GM12878 (cell line): ENCODE data around the gene SEMA3A. TPM values are rescaled to one million over a fixed set of nuclear protein-coding genes. Genes with fewer than 3 reads are reported as not detected.

Source experiments
- ATAC-seq: fragments of 200-7000 bp; cut with Tn5 transposase; 3 replicates; pipeline ENCODE4 v1.9.1; 2020; ENCODE audit warnings: mild to moderate bottlenecking, moderate library complexity
- BruUV-seq: library from RNA; stranded (reverse); fragments of 400-500 nt; replicated peaks from 2 replicates; lab custom pipeline; 2021; lab: Mats Ljungman, UMichigan
- CTCF ChIA-PET: fragments of 300-600 bp; sonication (Branson Sonifier 250); formaldehyde crosslinking; extraction: SDS; loops from one replicate; lab custom pipeline; 2021; ENCODE audit warnings: inconsistent platforms; lab: Yijun Ruan, JAX
- POLR2A ChIA-PET: fragments of 350-600 bp; formaldehyde crosslinking; extraction: SDS; loops from one replicate; lab custom pipeline; 2021; ENCODE audit warnings: inconsistent platforms; lab: Charles Lee
- RAD21 ChIA-PET: fragments of 300-600 bp; sonication (Branson Sonifier 250); formaldehyde crosslinking; loops from one replicate; lab custom pipeline; 2023; ENCODE audit warnings: antibody characterized with exemption; ENCODE audit not compliant: unreplicated experiment; lab: Charles Lee
- SMC1A ChIA-PET: fragments of 300-600 bp; sonication (Branson Sonifier 250); formaldehyde crosslinking; loops from one replicate; lab custom pipeline; 2023; ENCODE audit not compliant: unreplicated experiment, uncharacterized antibody; lab: Charles Lee
- DNase-seq: peaks from one replicate; pipeline ENCODE4 v3.0.0-alpha.2; 2011; ENCODE audit warnings: low read depth, low spot score
- FAIRE-seq: peaks from 3 replicates; lab custom pipeline; 2011; peaks lifted over from hg19 to GRCh38; lab: Jason Lieb, UNC
- H2AFZ ChIP-seq: 2 replicates; pipeline ENCODE4 v1.6.0; 2011; ENCODE audit warnings: low read depth, low read length, control low read depth; ENCODE audit not compliant: control insufficient read depth
- H3K27ac ChIP-seq: 2 replicates; pipeline ENCODE4 v1.5.1; 2011; ENCODE audit warnings: control low read depth; ENCODE audit not compliant: control insufficient read depth, insufficient read depth
- H3K27me3 ChIP-seq, 2 experiments: replicated peaks in 1 of 2; 2 replicates each; pipeline versions ENCODE4 v1.6.0 to v1.6.1; 2011; ENCODE audit warnings: low read length in 1 of 2; ENCODE audit not compliant: control insufficient read depth in 2 of 2, insufficient read depth in 2 of 2
- H3K36me3 ChIP-seq, 2 experiments: 2 replicates each; pipeline ENCODE4 v1.5.1; 2011; ENCODE audit warnings: low read length in 1 of 2; ENCODE audit not compliant: control insufficient read depth in 2 of 2, insufficient read depth in 2 of 2
- H3K4me1 ChIP-seq: 2 replicates; pipeline ENCODE4 v1.6.1; 2011; ENCODE audit warnings: mild to moderate bottlenecking, low read length, moderate library complexity, mixed read lengths; ENCODE audit not compliant: control insufficient read depth, insufficient read depth
- H3K4me2 ChIP-seq: 2 replicates; pipeline ENCODE4 v1.6.0; 2011; ENCODE audit warnings: control low read depth; ENCODE audit not compliant: control insufficient read depth, insufficient read depth
- H3K4me3 ChIP-seq: fragments of 200-600 bp; sonication (generic); 2 replicates; pipeline ENCODE4 v1.5.1; 2016
- H3K79me2 ChIP-seq: 2 replicates; pipeline ENCODE4 v1.6.0; 2011; ENCODE audit warnings: low read length; ENCODE audit not compliant: control insufficient read depth, insufficient read depth
- H3K9ac ChIP-seq: 2 replicates; pipeline ENCODE4 v1.8.0; 2011; ENCODE audit warnings: low read length, control low read depth, mixed read lengths; ENCODE audit not compliant: control insufficient read depth, insufficient read depth
- H3K9me3 ChIP-seq: replicated peaks from 3 replicates; pipeline ENCODE4 v1.5.1; 2011; ENCODE audit warnings: mild to moderate bottlenecking, low read length; ENCODE audit not compliant: control insufficient read depth, insufficient read depth
- H4K20me1 ChIP-seq: 2 replicates; pipeline ENCODE4 v1.6.0; 2011; ENCODE audit not compliant: control insufficient read depth, insufficient read depth
- NRF1 ChIP-seq: conservative IDR thresholded peaks from 2 replicates; pipeline ENCODE4 v1.6.1; 2011; ENCODE audit warnings: mild to moderate bottlenecking, low read depth, low read length, improper control_type of control experiment
- PAX5 ChIP-seq: IDR thresholded peaks from 2 replicates; pipeline ENCODE4 v1.6.1; 2011; ENCODE audit warnings: low read depth, low read length, borderline replicate concordance
- RB1 ChIP-seq: fragments of 450-650 bp; formaldehyde crosslinking; IDR thresholded peaks from 2 replicates; pipeline ENCODE4 v1.6.1; 2017; ENCODE audit warnings: mild to moderate bottlenecking, borderline replicate concordance
- SIN3A ChIP-seq: IDR thresholded peaks from 2 replicates; pipeline ENCODE4 v1.6.1; 2012; ENCODE audit warnings: low read depth, low read length, improper control_type of control experiment
- SRF ChIP-seq, 2 experiments: IDR thresholded peaks; 2 replicates each; pipeline ENCODE4 v1.6.1; 2011; ENCODE audit warnings: low read depth in 2 of 2, low read length in 2 of 2, mild to moderate bottlenecking in 1 of 2, moderate library complexity in 1 of 2
- YBX1 ChIP-seq: fragments of 450-650 bp; IDR thresholded peaks from 2 replicates; pipeline ENCODE4 v1.6.1; 2016; ENCODE audit warnings: antibody characterized with exemption
- ZNF592 ChIP-seq: fragments of 450-650 bp; IDR thresholded peaks from 2 replicates; pipeline ENCODE4 v1.6.1; 2017; ENCODE audit warnings: mild to moderate bottlenecking, moderate library complexity
- WGBS: methylation state at CpG from one replicate; pipeline ENCODE4 v1.1.6; 2016; ENCODE audit warnings: low lambda C conversion rate; ENCODE audit not compliant: insufficient replicate concordance, insufficient coverage; ENCODE audit errors: missing lambda C conversion rate; 5-methylcytosine and 5-hydroxymethylcytosine counted together
- in situ Hi-C: fragments of 300-500 bp; cut with MboI; formaldehyde crosslinking; loops from 9 replicates; pipeline ENCODE4 v1.14.3; 2018; ENCODE audit warnings: mixed read lengths
- intact Hi-C: fragments of 100-400 bp; cut with micrococcal nuclease; formaldehyde crosslinking; loops from one replicate; pipeline ENCODE4 v1.14.2; 2022; ENCODE audit not compliant: unreplicated experiment
- polyA plus RNA-seq, 11 experiments: library from polyadenylated mRNA; depleted of rRNA in 4 of 11; unstranded in 6 of 11; stranded (reverse) in 5 of 11; fragments of >200 nt; fragmentation: Nextera tagmentation in 4 of 11; fragmentation: Illumina TruSeq in 1 of 11; extraction: Ambion mirVana in 4 of 11; extraction: Trizol in 1 of 11; gene quantifications; 1 replicate in 1 of 11; 2 replicates in 10 of 11; pipeline versions ENCODE4 v1.2.1 to v1.2.3, GENCODE V29; 2011 to 2016; ENCODE audit warnings: inconsistent platforms in 2 of 11, missing spikeins in 2 of 11, low read depth in 1 of 11
- total RNA-seq, 4 experiments: library from RNA; depleted of rRNA in 3 of 4; stranded (reverse); fragments of >200 nt in 3 of 4; fragmentation: Illumina TruSeq in 1 of 4; extraction: Trizol in 1 of 4; gene quantifications; 2 replicates each; pipeline versions ENCODE4 v1.2.1 to v1.2.3, GENCODE V29; 2013 to 2021

The SEMA3A gene
- total and polyA plus RNA-seq, 10 of the 15 experiments (the other 5 are each of a cell fraction or from before 2014, with no cell fraction given): 0.01 to 3.3 (median 0.24) TPM

DNA sequence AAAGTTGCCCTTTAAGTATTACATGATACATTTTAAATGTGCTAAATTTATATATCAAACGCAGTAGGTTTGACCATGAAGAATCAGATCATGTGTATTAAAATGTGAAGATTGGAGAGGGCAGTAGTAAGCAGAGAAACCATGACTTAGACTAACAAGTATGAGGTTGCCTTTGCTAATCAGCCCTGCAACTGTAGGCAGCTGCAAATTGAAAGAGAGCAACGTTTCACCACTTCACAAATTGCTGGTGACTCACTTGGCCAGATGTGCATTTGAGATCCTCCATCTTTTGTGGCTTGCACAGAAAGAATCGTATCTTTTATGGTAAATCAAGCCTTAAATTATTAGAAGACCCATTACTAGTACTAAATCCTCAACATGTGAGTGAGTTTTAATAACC, 10.1 kb upstream of the SEMA3A start:
- DNase-seq (no peak), ATAC-seq (no peak), FAIRE-seq (no peak)
- no peak overlapping the region for H3K4me2 ChIP-seq
- H2AFZ ChIP-seq: no peak overlapping the region
- BruUV-seq: no TSS peak
- H3K9ac ChIP-seq: no peak overlapping the region
- H3K4me1 ChIP-seq: no peaks in the 10 kb centered on the region
- H3K27ac ChIP-seq: no peak overlapping the region
- intact Hi-C loops: no loop called here
- 2% methylated on average over 3 of the region's 3 CpGs for WGBS
- ChIA-PET POLR2A (no interaction called here), CTCF (no interaction called here), SMC1A (no interaction called here), RAD21 (interaction anchor here (0.6 kb wide), 1 partner anchor 10 kb away, joined by 4 read pairs; no protein-coding TSS in a partner anchor)
- in situ Hi-C loops: no loop called here
- H3K27me3 ChIP-seq: no peaks in the 10 kb centered on the region
- no peaks in the 10 kb centered on the region for H4K20me1 ChIP-seq
- no peaks in the 10 kb centered on the region for H3K36me3 ChIP-seq
- no peaks in the 10 kb centered on the region for H3K9me3 ChIP-seq
- no peak for TF ChIP-seq ZNF592
- no peak for TF ChIP-seq SIN3A
- TF ChIP-seq PAX5: no peak
- TF ChIP-seq NRF1: no peak
- no peak for TF ChIP-seq RB1
- no peak for TF ChIP-seq YBX1
- TF ChIP-seq SRF (IDR thresholded peaks at IDR 0.05; ENCODE audit: low read depth in 2 of 2, low read length in 2 of 2): no peak
- no peak overlapping the region for H3K4me3 ChIP-seq
- no peaks in the 10 kb centered on the region for H3K79me2 ChIP-seq
